HG03280 (cell line): ENCODE results near the gene SMYD4.
"Not testable (repeated sequence)": the region's sequence is repeated elsewhere in the genome, so short reads cannot be mapped to it uniquely, and the experiment has no call there.

Source experiments
- ATAC-seq: cut with Tn5 transposase; IDR thresholded peaks from one replicate; pipeline ENCODE4 v1.9.1; 2021; ENCODE audit warnings: mild to moderate bottlenecking, moderate library complexity; ENCODE audit not compliant: unreplicated experiment

SMYD4 gene

GRCh38 chr17:1830288-1830687 lies 586 bp upstream of the SMYD4 start:
- ATAC-seq = no peak

GRCh38 chr17:1829216-1829591 lies 498 bp downstream of the SMYD4 start:
- peak; percentile 4 for ATAC-seq

GRCh38 chr17:1820528-1821252 lies 9.0 kb downstream of the SMYD4 start:
- ATAC-seq = no peak

GRCh38 chr17:1813088-1813487 lies 16.6 kb downstream of the SMYD4 start:
- no peak for ATAC-seq

- no peak for ATAC-seq
Observed at GRCh38 chr17:1810450-1811103, 19.1 kb downstream of the SMYD4 start.

GRCh38 chr17:1809815-1810214 lies 19.9 kb downstream of the SMYD4 start:
- ATAC-seq = not testable (repeated sequence)

- no peak for ATAC-seq
Observed at GRCh38 chr17:1808644-1809043, 21.1 kb downstream of the SMYD4 start.

GRCh38 chr17:1807890-1808289 lies 21.8 kb downstream of the SMYD4 start:
- ATAC-seq = no peak

GRCh38 chr17:1803280-1803679 lies 26.4 kb downstream of the SMYD4 start:
- ATAC-seq = no peak

GRCh38 chr17:1802429-1802828 lies 27.3 kb downstream of the SMYD4 start:
- no peak for ATAC-seq

- ATAC-seq = no peak
Observed at GRCh38 chr17:1800712-1801111, 29.0 kb downstream of the SMYD4 start.

- ATAC-seq = no peak
Observed at GRCh38 chr17:1800240-1800639, 29.5 kb downstream of the SMYD4 start.

- ATAC-seq = not testable (repeated sequence)
Observed at GRCh38 chr17:1797846-1798245, 31.9 kb downstream of the SMYD4 start.

GRCh38 chr17:1797323-1797722 lies 32.4 kb downstream of the SMYD4 start:
- no peak for ATAC-seq

- no peak for ATAC-seq
Observed at GRCh38 chr17:1796800-1797199, 32.9 kb downstream of the SMYD4 start.

- no peak for ATAC-seq
Observed at GRCh38 chr17:1793447-1793806, 36.3 kb downstream of the SMYD4 start.

- no peak for ATAC-seq
Observed at GRCh38 chr17:1792495-1793446, 36.9 kb downstream of the SMYD4 start.

- ATAC-seq = no peak
Observed at GRCh38 chr17:1789936-1790335, 39.8 kb downstream of the SMYD4 start.

GRCh38 chr17:1787301-1787902 lies 42.3 kb downstream of the SMYD4 start:
- no peak for ATAC-seq

GRCh38 chr17:1786708-1787107 lies 43.0 kb downstream of the SMYD4 start:
- no peak for ATAC-seq

- ATAC-seq = no peak
Observed at GRCh38 chr17:1785930-1786329, 43.8 kb downstream of the SMYD4 start.
